T-cell (primary cell): Measurements from ENCODE around the gene TAC4. TPM values are rescaled to one million over a fixed set of nuclear protein-coding genes. Genes with fewer than 3 reads are reported as not detected.

Source experiments
- ATAC-seq, 4 experiments: fragments of 200-7000 bp in 3 of 4; fragments of 150-1000 bp in 1 of 4; cut with Tn5 transposase; replicated peaks in 1 of 4; 1 replicate in 3 of 4; 2 replicates in 1 of 4; pipeline ENCODE4 v1.10.0; 2021; ENCODE audit warnings: moderate library complexity in 3 of 4, mild to moderate bottlenecking in 2 of 4, moderate number of reproducible peaks in 1 of 4
- CTCF ChIA-PET, 2 donors: fragments of 300-600 bp; sonication (Branson Sonifier 250); formaldehyde crosslinking; loops; one replicate each; lab custom pipeline; 2022; ENCODE audit warnings: antibody characterized with exemption in 2 of 2; lab: Charles Lee
- POLR2A ChIA-PET, 2 donors: fragments of 300-600 bp; sonication (Branson Sonifier 250); formaldehyde crosslinking; loops; one replicate each; lab custom pipeline; 2022; ENCODE audit warnings: antibody characterized with exemption in 2 of 2; lab: Charles Lee
- DNase-seq, 35 experiments: peaks; one replicate each; pipeline versions ENCODE4 v3.0.0 to v3.0.0-alpha.2; 2013 to 2023
- H3K27ac ChIP-seq: one replicate; pipeline ENCODE4 v1.5.1; 2013; ENCODE audit warnings: low read length
- H3K27me3 ChIP-seq, 2 experiments: replicated peaks in 1 of 2; 1 replicate in 1 of 2; 2 replicates in 1 of 2; pipeline versions ENCODE4 v1.6.1 to v1.7.0; 2013; ENCODE audit warnings: low read length in 1 of 2, mixed read lengths in 1 of 2; ENCODE audit not compliant: control insufficient read depth in 2 of 2, insufficient read depth in 2 of 2; ENCODE audit errors: extremely low read depth in 1 of 2
- H3K36me3 ChIP-seq, 2 donors: 1 replicate in 1 of 2; 2 replicates in 1 of 2; pipeline versions ENCODE4 v1.6.1 to v1.7.0; 2013; ENCODE audit warnings: low read length in 1 of 2; ENCODE audit not compliant: control insufficient read depth in 2 of 2, insufficient read depth in 1 of 2; ENCODE audit errors: extremely low read depth in 1 of 2
- H3K4me1 ChIP-seq, 2 experiments: 1 replicate in 1 of 2; 2 replicates in 1 of 2; pipeline versions ENCODE4 v1.6.1 to v1.7.0; 2013; ENCODE audit warnings: low read length in 2 of 2, mixed read lengths in 1 of 2; ENCODE audit not compliant: insufficient read depth in 2 of 2, control insufficient read depth in 1 of 2; ENCODE audit errors: extremely low read depth in 1 of 2
- H3K4me3 ChIP-seq, 2 donors: 1 replicate in 1 of 2; 2 replicates in 1 of 2; pipeline versions ENCODE4 v1.5.1 to v1.7.0; 2013; ENCODE audit warnings: mild to moderate bottlenecking in 2 of 2, low read length in 1 of 2, moderate library complexity in 1 of 2; ENCODE audit not compliant: control insufficient read depth in 1 of 2; ENCODE audit errors: extremely low read depth in 1 of 2
- H3K9me3 ChIP-seq: 2 replicates; pipeline ENCODE4 v1.7.0; 2013
- H3K27ac Mint-ChIP-seq, 2 donors: one replicate each; pipeline ENCODE4 v1.8.0; 2020 to 2021; ENCODE audit warnings: mild to moderate bottlenecking in 2 of 2, mixed read lengths in 2 of 2
- H3K27me3 Mint-ChIP-seq, 2 donors: one replicate each; pipeline ENCODE4 v1.8.0; 2021 to 2022; ENCODE audit warnings: mixed read lengths in 2 of 2
- H3K36me3 Mint-ChIP-seq: one replicate; pipeline ENCODE4 v1.8.0; 2021; ENCODE audit warnings: mixed read lengths
- H3K4me1 Mint-ChIP-seq, 3 donors: one replicate each; pipeline ENCODE4 v1.8.0; 2020 to 2022; ENCODE audit warnings: mixed read lengths in 3 of 3, mild to moderate bottlenecking in 1 of 3
- H3K4me3 Mint-ChIP-seq, 3 donors: one replicate each; pipeline ENCODE4 v1.8.0; 2020 to 2022; ENCODE audit warnings: mild to moderate bottlenecking in 3 of 3, mixed read lengths in 3 of 3, moderate library complexity in 3 of 3
- H3K9me3 Mint-ChIP-seq, 3 donors: one replicate each; pipeline ENCODE4 v1.8.0; 2020 to 2022; ENCODE audit warnings: mixed read lengths in 3 of 3
- WGBS: methylation state at CpG from one replicate; pipeline ENCODE4 v1.1.5; 2013; ENCODE audit warnings: missing lambda C conversion rate; ENCODE audit not compliant: insufficient coverage; 5-methylcytosine and 5-hydroxymethylcytosine counted together
- total RNA-seq, 35 experiments: library from RNA in 6 of 35; stranded (reverse) in 6 of 35; fragments of 120-200 nt in 1 of 35; gene quantifications; one replicate each; pipeline versions ENCODE4 v1.2.1 to v1.2.4 and lab custom pipeline; 2013 to 2026

TAC4 gene
- total RNA-seq, 5 donors from 2014 or later (not counting 1 experiment from before 2014, with no cell fraction given), result not detected

DNA sequence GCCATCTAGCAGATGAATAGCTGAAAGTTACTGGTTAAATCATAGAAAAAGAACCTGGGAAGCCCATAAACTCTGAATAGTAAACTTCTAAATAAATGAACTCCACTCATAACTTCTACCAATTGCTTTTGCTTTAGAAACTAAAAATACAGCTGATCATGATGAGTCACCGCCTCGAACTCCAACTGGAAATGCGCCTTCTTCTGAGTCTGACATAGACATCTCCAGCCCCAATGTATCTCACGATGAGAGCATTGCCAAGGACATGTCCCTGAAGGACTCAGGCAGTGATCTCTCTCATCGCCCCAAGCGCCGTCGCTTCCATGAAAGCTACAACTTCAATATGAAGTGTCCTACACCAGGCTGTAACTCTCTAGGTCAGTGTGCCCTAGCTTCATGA, 49.7 kb downstream of the TAC4 start:
- H3K27ac Mint-ChIP-seq, result peak overlapping the region; percentile 69 to 78
- H3K36me3 Mint-ChIP-seq, result peaks cover 53% of the 10 kb centered on the region
- WGBS, result 90% methylated on average over 5 of the region's 8 CpGs
- no peaks in the 10 kb centered on the region for H3K9me3 Mint-ChIP-seq
- H3K4me1 ChIP-seq, result peaks cover 10 to 28% of the 10 kb centered on the region in 2 experiments
- no peak overlapping the region for H3K4me3 ChIP-seq
- H3K4me1 Mint-ChIP-seq, result peaks cover 59 to 62% (median 61%) of the 10 kb centered on the region in 3 donors
- H3K27ac ChIP-seq, result no peak overlapping the region
- no peaks in the 10 kb centered on the region for H3K27me3 ChIP-seq
- H3K36me3 ChIP-seq, result peaks cover 16 to 76% of the 10 kb centered on the region in 2 donors
- ATAC-seq, result no peak
- H3K9me3 ChIP-seq, result no peaks in the 10 kb centered on the region
- DNase-seq, result no peak
- no peaks in the 10 kb centered on the region for H3K27me3 Mint-ChIP-seq
- POLR2A ChIA-PET, result interaction anchor here in 1 of 2 donors (1.2 kb wide), 1 partner anchor 10 kb away, joined by 4 read pairs; the partner anchor contains the start of gene KAT7
- H3K4me3 Mint-ChIP-seq, result no peak overlapping the region
- CTCF ChIA-PET, result no interaction called here

GRCh38 chr17:49795372-49795771, 52.5 kb downstream of the TAC4 start:
- Histone ChIP-seq H3K36me3 (peaks cover 29 to 76% of the 10 kb centered on the region in 2 donors), H3K9me3 (no peaks in the 10 kb centered on the region), H3K4me3 (no peak overlapping the region), H3K27ac (no peak overlapping the region), H3K4me1 (peaks cover 12 to 38% of the 10 kb centered on the region in 2 experiments), H3K27me3 (no peaks in the 10 kb centered on the region)
- ChIA-PET POLR2A (interaction anchor here in 1 of 2 donors (0.6 kb wide), 2 partner anchors 56 to 204 kb away, joined by 3 read pairs; no protein-coding TSS in a partner anchor), CTCF (interaction anchor here in 1 of 2 donors (0.6 kb wide), 1 partner anchor 52 kb away, joined by 3 read pairs; no protein-coding TSS in a partner anchor)
- Mint-ChIP-seq H3K36me3 (peaks cover 61% of the 10 kb centered on the region), H3K4me3 (peak overlapping the region in 1 of 3 donors; percentile 13), H3K27ac (peak overlapping the region; percentile 64 to 78), H3K27me3 (no peaks in the 10 kb centered on the region), H3K4me1 (peaks cover 77 to 82% (median 79%) of the 10 kb centered on the region in 3 donors), H3K9me3 (no peaks in the 10 kb centered on the region)
- ATAC-seq, result no peak
- no peak for DNase-seq
- 64% methylated on average over 3 of the region's 5 CpGs for WGBS

DNA sequence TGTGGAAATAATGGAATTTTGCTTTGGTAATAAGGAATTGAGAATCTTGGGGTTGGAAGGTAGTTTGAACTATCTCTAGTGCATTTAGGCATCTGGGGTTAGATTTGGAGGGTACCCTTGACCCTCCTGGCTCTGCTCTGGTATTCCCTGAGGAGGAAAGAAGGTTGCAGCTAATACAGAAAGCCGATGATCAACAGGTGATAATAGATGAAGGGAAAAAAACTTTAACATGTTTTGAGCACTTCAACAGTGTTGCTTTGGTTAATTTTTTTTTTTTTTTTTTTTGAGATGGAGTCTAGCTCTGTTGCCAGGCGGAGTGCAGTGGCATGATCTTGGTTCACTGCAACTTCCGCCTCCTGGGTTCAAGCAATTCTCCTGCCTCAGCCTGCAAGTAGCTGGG, 54.6 kb downstream of the TAC4 start:
- POLR2A ChIA-PET, result interaction anchor here (0.6 to 1.1 kb wide), 3 partner anchors 22 to 46 kb away, joined by 3 to 6 read pairs (median 3); no protein-coding TSS in a partner anchor
- H3K36me3 Mint-ChIP-seq, result peaks cover 55% of the 10 kb centered on the region

DNA sequence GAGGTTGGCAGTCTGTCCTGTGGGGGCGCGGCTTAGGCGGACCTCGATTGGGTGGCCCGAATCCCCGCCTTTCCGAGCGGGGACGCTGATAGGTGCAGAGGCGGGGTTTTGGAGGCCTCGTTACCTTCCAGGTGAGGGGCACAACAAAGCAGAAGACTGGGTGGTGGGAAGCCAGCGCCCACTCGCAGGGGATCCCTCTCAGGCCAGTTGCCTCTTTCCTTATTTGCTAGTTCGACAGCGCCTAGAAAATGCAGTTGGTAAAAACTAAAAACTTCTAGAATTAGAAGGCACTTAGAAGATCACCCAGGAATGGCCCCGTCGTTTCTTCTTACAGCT, 58.7 kb downstream of the TAC4 start:
- peaks cover 34% of the 10 kb centered on the region for H3K36me3 Mint-ChIP-seq
- peaks cover 63 to 67% (median 63%) of the 10 kb centered on the region in 3 donors for H3K4me1 Mint-ChIP-seq
- ChIA-PET POLR2A (interaction anchor here in 1 of 2 donors (3.1 kb wide), 1 partner anchor 26 kb away, joined by 30 read pairs; the partner anchor contains the start of gene FAM117A), CTCF (interaction anchor here in 1 of 2 donors (2.5 to 2.6 kb wide), 2 partner anchors 25 to 81 kb away, joined by 8 to 11 read pairs; partner anchors contain the start of genes FAM117A and SLC35B1)
- H3K9me3 ChIP-seq, result no peaks in the 10 kb centered on the region
- peak overlapping the region; percentile 25 for H3K27ac ChIP-seq
- H3K4me1 ChIP-seq, result peaks cover 16 to 33% of the 10 kb centered on the region in 2 experiments
- peak overlapping the region; percentile 95 to 99 for H3K4me3 ChIP-seq
- 4% methylated on average over 15 of the region's 17 CpGs for WGBS
- no peaks in the 10 kb centered on the region for H3K27me3 Mint-ChIP-seq
- peak overlapping the region; percentile 98 to 99 for H3K27ac Mint-ChIP-seq
- no peak for ATAC-seq
- no peaks in the 10 kb centered on the region for H3K9me3 Mint-ChIP-seq
- H3K27me3 ChIP-seq, result no peaks in the 10 kb centered on the region
- DNase-seq, result no peak
- peak overlapping the region; percentile 89 to 99 (median 95) for H3K4me3 Mint-ChIP-seq
- H3K36me3 ChIP-seq, result peaks cover 18 to 29% of the 10 kb centered on the region in 2 donors

More for the DNA sequence above, 54.6 kb downstream of the TAC4 start:
- no peaks in the 10 kb centered on the region for H3K27me3 ChIP-seq
- H3K9me3 ChIP-seq, result no peaks in the 10 kb centered on the region
- Mint-ChIP-seq H3K9me3 (no peaks in the 10 kb centered on the region), H3K27me3 (no peaks in the 10 kb centered on the region), H3K4me1 (peaks cover 77 to 81% (median 79%) of the 10 kb centered on the region in 3 donors), H3K4me3 (no peak overlapping the region), H3K27ac (peak overlapping the region in 1 of 2 donors; percentile 12)
- ATAC-seq (no peak), DNase-seq (no peak)
- CTCF ChIA-PET, result interaction anchor here (0.5 to 1.0 kb wide), 5 partner anchors 24 to 301 kb away, joined by 3 to 4 read pairs (median 4); no protein-coding TSS in a partner anchor
- H3K4me3 ChIP-seq, result no peak overlapping the region
- H3K27ac ChIP-seq, result no peak overlapping the region
- H3K36me3 ChIP-seq, result peaks cover 26 to 63% of the 10 kb centered on the region in 2 donors
- 92% methylated on average over 2 of the region's 3 CpGs for WGBS
- peaks cover 14 to 37% of the 10 kb centered on the region in 2 experiments for H3K4me1 ChIP-seq

GRCh38 chr17:49788478-49789242, 59.2 kb downstream of the TAC4 start, which contains the start of gene KAT7:
TSS of gene KAT7 (plus strand) at chr17:49788681. CDS start at chr17:49788835, 154 bp downstream.
- peak within 1 kb of the TSS; percentile 89 to 99 (median 95) for H3K4me3 Mint-ChIP-seq
- peak within 1 kb of the TSS; percentile 98 for H3K27ac ChIP-seq
- H3K4me1 Mint-ChIP-seq, result peaks cover 58 to 62% (median 58%) of the 10 kb centered on the region in 3 donors
- ATAC-seq, result peak; percentile 84 to 88 (median 88)
- H3K4me3 ChIP-seq, result peak within 1 kb of the TSS; percentile 95 to 99
- WGBS, result under 1% methylated on average over 59 of the region's 59 CpGs
- H3K36me3 ChIP-seq, result peaks cover 18 to 27% of the 10 kb centered on the region in 2 donors
- H3K27ac Mint-ChIP-seq, result peak within 1 kb of the TSS; percentile 98 to 99
- DNase-seq, result peak; percentile 92 to 100 (median 99)
- no peaks in the 10 kb centered on the region for H3K9me3 ChIP-seq
- peaks cover 16 to 30% of the 10 kb centered on the region in 2 experiments for H3K4me1 ChIP-seq
- H3K27me3 Mint-ChIP-seq, result no peaks in the 10 kb centered on the region
- no peaks in the 10 kb centered on the region for H3K9me3 Mint-ChIP-seq
- POLR2A ChIA-PET, result interaction anchor here (0.7 to 3.1 kb wide), 9 partner anchors 9 to 113 kb away, joined by 3 to 30 read pairs (median 4); partner anchors contain the start of gene FAM117A (in 2 of the 2)
- H3K36me3 Mint-ChIP-seq, result peaks cover 29% of the 10 kb centered on the region
- no peaks in the 10 kb centered on the region for H3K27me3 ChIP-seq
- CTCF ChIA-PET, result interaction anchor here in 1 of 2 donors (0.6 to 2.6 kb wide), 6 partner anchors 25 to 223 kb away, joined by 3 to 11 read pairs (median 6); partner anchors contain the start of genes FAM117A and SLC35B1
